PFSK-1 (cell line): ENCODE measurements around the gene GPD1L.

Source experiments
- POLR2AphosphoS5 ChIP-seq: IDR thresholded peaks from 2 replicates; pipeline ENCODE4 v1.6.1; 2012; ENCODE audit warnings: low read depth, mild to moderate bottlenecking, control low read depth, low read length, moderate library complexity
- REST ChIP-seq, 2 experiments: IDR thresholded peaks; 2 replicates each; pipeline versions ENCODE4 v1.6.1 to v1.8.0; 2011 to 2012; ENCODE audit warnings: low read depth in 2 of 2, low read length in 2 of 2, control low read depth in 1 of 2, inconsistent platforms in 1 of 2, mild to moderate bottlenecking in 1 of 2, moderate library complexity in 1 of 2; ENCODE audit not compliant: insufficient read depth in 1 of 2
- SIN3A ChIP-seq: IDR thresholded peaks from 2 replicates; pipeline ENCODE4 v1.6.1; 2012; ENCODE audit warnings: mild to moderate bottlenecking, low read length, moderate library complexity, borderline replicate concordance; ENCODE audit not compliant: insufficient read depth
- TAF1 ChIP-seq: IDR thresholded peaks from 2 replicates; pipeline ENCODE4 v1.6.1; 2012; ENCODE audit warnings: low read length, control low read depth, borderline replicate concordance; ENCODE audit not compliant: insufficient read depth

GRCh38 chr3:32200490-32200889 is 94.1 kb downstream of the GPD1L start:
- TF ChIP-seq SIN3A (no peak), POLR2AphosphoS5 (no peak), TAF1 (no peak), REST (IDR thresholded peaks at IDR 0.05; ENCODE audit: insufficient read depth in 1 of 2, low read depth in 2 of 2, low read length in 2 of 2) (no peak)
